ENCODE data around the gene CST4. TPM values are rescaled to one million over a fixed set of nuclear protein-coding genes. Genes with fewer than 3 reads are reported as not detected.
"Not testable (repeated sequence)": the region's sequence is repeated elsewhere in the genome, so short reads cannot be mapped to it uniquely, and the experiment has no call there.

Gene CST4
- total and polyA plus RNA-seq, 5 donors: not detected

DNA sequence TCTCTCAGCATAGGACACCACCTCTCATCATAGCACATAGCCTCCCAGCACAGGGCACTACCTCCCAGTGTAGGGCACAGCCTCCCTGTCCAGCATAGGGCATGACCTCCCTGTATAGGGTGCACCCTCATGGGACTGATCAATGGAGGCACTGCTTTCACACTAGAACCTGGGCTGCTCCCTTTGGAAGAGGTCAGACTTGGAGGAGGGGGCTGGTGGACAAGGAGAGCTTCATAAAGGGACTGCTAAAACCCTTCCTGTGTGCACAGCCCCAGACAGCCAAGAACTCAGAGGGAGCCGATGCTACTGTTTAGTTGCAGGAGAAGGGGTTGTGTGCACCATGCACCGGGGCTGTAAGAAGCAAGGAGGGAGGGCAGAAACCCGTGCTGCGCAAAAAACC is 21.9 kb upstream of the CST4 start:
- WGBS: 93% methylated on average over 4 of the region's 4 CpGs
- no peaks in the 10 kb centered on the region for H3K4me1 ChIP-seq (ENCODE audit: control insufficient read depth, insufficient read depth, low read length)
- no peak overlapping the region for H3K4me3 ChIP-seq (ENCODE audit: low read length)
- H3K27ac ChIP-seq (ENCODE audit: low read length): no peak overlapping the region
- no peak for DNase-seq
- no peaks in the 10 kb centered on the region for H3K9me3 ChIP-seq (ENCODE audit: control insufficient read depth, low read length)
- H3K27me3 ChIP-seq (ENCODE audit: control insufficient read depth, insufficient read depth): no peaks in the 10 kb centered on the region
- intact Hi-C loops (cut with DNase I): no loop called here
- ATAC-seq: no peak

DNA sequence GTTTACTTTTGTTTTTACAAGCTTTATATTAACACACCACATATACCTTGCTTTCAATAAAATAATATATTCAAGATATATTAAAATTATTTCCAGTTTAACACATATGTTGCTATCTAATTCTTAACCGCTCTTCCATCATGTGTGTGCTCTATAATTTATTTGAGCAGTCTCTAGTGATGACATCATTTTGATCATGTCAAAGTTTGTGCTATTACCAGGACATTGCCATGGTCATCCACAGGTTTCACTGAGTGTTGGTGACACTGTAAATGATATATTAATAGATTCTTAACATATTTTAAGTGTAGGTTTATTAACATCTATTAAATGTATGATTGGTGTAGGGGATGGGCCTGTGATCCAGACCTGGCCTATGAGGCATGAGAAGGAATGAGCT is 17.1 kb upstream of the CST4 start:
- no peaks in the 10 kb centered on the region for H3K9me3 ChIP-seq (ENCODE audit: control insufficient read depth, low read length)
- no peak for DNase-seq
- 96% methylated on average over 1 of the region's 1 CpG for whole genome bisulfite sequencing
- H3K4me3 ChIP-seq (ENCODE audit: low read length): no peak overlapping the region
- no peak for ATAC-seq
- intact Hi-C loops (cut with DNase I): no loop called here
- H3K27me3 ChIP-seq (ENCODE audit: control insufficient read depth, insufficient read depth): no peaks in the 10 kb centered on the region
- no peak overlapping the region for H3K27ac ChIP-seq (ENCODE audit: low read length)
- H3K4me1 ChIP-seq (ENCODE audit: control insufficient read depth, insufficient read depth, low read length): no peaks in the 10 kb centered on the region

DNA sequence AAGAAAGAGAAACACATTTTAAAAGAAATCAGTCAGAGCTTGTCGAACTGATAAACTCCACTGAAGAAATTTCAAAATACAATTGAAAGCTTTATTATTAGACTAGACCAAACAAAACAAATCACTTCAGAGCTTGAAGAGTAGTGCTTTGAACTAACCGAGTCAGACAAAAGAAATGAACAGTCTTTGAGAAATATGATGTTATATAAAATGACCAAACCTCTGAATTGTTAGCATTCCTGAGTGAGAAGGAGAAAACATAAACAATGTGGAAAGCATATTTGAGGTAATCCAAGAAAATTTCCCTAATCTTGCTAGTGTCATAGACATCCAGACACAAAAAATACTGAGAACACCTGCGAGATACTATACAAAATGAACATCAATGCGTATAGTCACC is 13.2 kb upstream of the CST4 start:
- intact Hi-C loops (cut with DNase I): no loop called here
- 84% methylated on average over 4 of the region's 4 CpGs for WGBS
- Histone ChIP-seq H3K4me3 (ENCODE audit: low read length) (no peak overlapping the region), H3K27me3 (ENCODE audit: control insufficient read depth, insufficient read depth) (no peaks in the 10 kb centered on the region), H3K4me1 (ENCODE audit: control insufficient read depth, insufficient read depth, low read length) (no peaks in the 10 kb centered on the region), H3K27ac (ENCODE audit: low read length) (no peak overlapping the region), H3K9me3 (ENCODE audit: control insufficient read depth, low read length) (no peaks in the 10 kb centered on the region)
- no peak for ATAC-seq
- DNase-seq: no peak

DNA sequence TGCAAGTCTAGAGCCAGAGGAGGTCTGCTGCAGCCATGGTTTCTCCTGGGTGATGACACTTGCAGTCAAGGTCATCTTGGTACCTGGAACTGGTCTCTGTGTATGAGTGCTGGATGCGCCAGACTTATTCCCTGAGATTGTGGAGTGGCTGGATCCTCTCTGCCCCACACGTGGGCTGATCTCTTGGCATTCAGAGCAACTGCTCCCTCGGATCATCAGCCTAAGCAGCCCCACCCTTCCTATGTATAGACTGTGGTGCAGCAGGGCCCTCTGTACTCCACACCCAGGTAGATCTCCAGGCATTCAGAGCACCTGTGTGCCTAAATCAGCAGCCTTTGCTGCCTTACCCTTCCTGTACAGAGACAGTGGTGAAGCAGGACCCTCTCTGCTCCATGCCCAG is 12.1 kb upstream of the CST4 start:
- no peak for DNase-seq
- no peak overlapping the region for H3K4me3 ChIP-seq (ENCODE audit: low read length)
- no peaks in the 10 kb centered on the region for H3K9me3 ChIP-seq (ENCODE audit: control insufficient read depth, low read length)
- H3K27me3 ChIP-seq (ENCODE audit: control insufficient read depth, insufficient read depth): no peaks in the 10 kb centered on the region
- WGBS: 84% methylated on average over 3 of the region's 3 CpGs
- ATAC-seq: no peak
- intact Hi-C loops (cut with DNase I): no loop called here
- no peaks in the 10 kb centered on the region for H3K4me1 ChIP-seq (ENCODE audit: control insufficient read depth, insufficient read depth, low read length)
- H3K27ac ChIP-seq (ENCODE audit: low read length): no peak overlapping the region

DNA sequence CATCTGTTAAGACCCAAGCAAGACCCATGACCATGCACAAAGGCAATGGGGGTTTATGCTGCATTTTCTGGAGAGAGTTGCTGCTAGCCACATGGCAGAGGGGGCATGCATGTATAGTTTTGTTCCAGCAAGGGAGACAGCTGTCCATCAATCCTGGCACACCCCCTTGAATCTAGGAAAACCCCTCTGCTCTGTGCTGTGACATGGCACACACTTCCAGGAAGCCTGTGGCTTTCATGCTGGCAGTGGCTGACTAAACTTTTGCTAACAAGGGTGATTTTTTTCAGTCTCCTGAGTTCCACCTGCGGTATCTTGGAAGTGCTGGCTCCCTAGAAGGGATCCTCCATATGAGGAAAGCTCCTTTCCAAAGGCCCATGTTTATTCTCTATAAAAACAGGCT is 9.1 kb upstream of the CST4 start:
- Histone ChIP-seq H3K27me3 (ENCODE audit: control insufficient read depth, insufficient read depth) (no peaks in the 10 kb centered on the region), H3K4me3 (ENCODE audit: low read length) (no peak overlapping the region), H3K9me3 (ENCODE audit: control insufficient read depth, low read length) (no peaks in the 10 kb centered on the region), H3K27ac (ENCODE audit: low read length) (no peak overlapping the region), H3K4me1 (ENCODE audit: control insufficient read depth, insufficient read depth, low read length) (peaks cover 3% of the 10 kb centered on the region)
- intact Hi-C loops (cut with DNase I): no loop called here
- no peak for ATAC-seq
- DNase-seq: no peak
- WGBS: 40% methylated on average over 1 of the region's 1 CpG

DNA sequence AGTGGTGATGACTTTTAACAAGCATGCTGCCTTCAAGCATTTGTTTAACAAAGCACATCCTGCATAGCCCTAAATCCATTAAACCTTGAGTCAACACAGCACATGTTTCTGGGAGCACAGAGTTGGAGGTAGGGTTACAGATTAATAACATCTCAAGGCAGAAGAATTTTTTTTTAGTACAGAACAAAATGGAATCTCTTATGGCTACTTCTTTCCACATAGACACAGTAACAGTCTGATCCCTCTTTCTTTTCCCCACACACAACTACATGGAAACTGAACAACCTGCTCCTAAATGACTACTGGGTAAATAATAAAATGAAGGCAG is 6.2 kb upstream of the CST4 start:
- H3K4me3 ChIP-seq (ENCODE audit: low read length); DNase-seq; intact Hi-C loops (cut with DNase I); H3K27me3 ChIP-seq (ENCODE audit: control insufficient read depth, insufficient read depth); H3K9me3 ChIP-seq (ENCODE audit: control insufficient read depth, low read length); ATAC-seq; H3K27ac ChIP-seq (ENCODE audit: low read length); H3K4me1 ChIP-seq (ENCODE audit: control insufficient read depth, insufficient read depth, low read length): not testable (repeated sequence)

DNA sequence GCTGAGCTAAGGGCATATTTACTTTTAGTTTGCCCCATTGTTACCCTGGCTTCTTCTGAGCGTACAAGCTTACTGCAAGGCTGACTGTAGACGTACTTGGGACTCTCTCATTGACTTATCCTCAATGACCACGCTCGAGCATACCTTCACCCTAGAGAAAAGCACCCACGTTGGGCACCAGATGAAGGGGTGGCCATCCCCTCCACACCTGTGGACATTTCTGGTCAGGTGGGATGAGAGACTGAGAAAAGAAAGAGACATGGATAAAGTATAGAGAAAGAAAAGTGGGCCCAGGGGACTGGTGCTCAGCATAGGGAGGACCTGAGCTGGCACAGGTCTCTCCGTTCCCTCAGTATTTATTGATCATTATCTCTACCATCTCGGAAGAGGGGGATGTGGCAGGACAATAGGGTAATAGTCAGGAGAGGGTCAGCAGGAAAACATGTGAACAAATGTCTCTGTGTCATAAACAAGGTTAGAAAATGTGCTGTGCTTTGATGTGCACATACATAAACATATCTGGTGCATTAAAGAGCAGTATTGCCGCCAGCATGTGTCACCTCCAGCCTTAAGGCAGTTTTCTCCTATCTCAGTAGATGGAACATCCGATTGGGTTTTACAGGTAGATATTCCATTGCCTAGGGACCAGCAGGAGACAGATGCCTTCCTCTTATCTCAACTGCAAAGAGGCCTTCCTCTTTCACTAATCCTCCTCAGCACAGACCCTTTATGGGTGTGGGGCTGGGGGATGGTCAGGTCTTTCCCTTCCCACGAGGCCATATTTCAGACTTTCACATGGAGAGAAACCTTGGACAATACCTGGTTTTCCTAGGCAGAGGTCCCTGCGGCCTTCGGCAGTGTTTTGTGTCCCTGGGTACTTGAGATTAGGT is 5.6 kb upstream of the CST4 start:
- 73% methylated on average over 12 of the region's 12 CpGs for WGBS
- H3K27ac ChIP-seq (ENCODE audit: low read length); ATAC-seq; H3K27me3 ChIP-seq (ENCODE audit: control insufficient read depth, insufficient read depth); H3K9me3 ChIP-seq (ENCODE audit: control insufficient read depth, low read length); H3K4me3 ChIP-seq (ENCODE audit: low read length); DNase-seq; H3K4me1 ChIP-seq (ENCODE audit: control insufficient read depth, insufficient read depth, low read length); intact Hi-C loops (cut with DNase I): not testable (repeated sequence)

DNA sequence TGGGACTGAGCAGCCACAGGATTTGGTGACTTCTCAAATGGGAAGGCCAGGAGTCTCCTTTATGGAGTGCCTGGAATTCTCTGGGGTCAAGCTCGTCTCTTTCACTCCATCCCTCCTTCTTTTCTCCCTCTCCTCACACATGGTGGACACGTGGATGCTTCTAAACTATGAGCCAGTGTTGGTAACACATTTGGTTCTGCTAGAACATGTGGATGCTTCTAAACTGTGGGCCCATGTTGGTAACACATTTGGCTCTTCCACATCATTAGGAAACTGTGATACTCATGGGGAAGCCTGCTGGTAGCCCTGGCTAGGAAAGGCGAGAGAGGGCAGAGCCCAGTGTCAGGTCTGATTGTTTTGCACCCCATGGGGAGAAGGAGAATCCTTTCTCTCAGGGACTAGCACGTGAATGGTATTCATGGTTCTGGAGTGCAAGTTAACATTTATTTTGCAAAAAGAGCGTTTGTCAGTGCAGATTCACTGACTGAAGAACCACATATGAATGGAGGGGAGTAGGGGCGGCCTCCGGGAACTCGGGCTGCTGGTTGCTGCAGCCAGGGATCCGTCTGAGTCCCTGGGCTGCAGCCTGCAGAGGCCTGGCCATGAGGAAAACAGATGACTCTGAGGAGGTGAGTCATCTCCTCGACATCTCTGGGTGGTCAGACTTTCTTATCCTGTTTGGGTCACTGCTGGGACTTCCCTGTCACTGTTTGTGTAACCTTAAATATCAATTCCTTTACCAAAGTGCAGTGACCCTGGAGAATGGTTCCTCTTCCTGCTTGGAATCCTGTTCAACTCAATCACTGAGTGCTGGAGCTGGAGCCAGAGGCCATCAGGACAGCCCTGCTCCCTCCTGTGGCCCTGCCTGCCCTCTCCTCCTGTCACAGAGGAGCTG is 4.1 kb upstream of the CST4 start:
- ATAC-seq (peak; percentile 80 to 97), DNase-seq (peak in 2 of 3 donors; percentile 22 to 60)
- H3K9me3 ChIP-seq (ENCODE audit: control insufficient read depth, low read length); intact Hi-C loops (cut with DNase I); H3K27me3 ChIP-seq (ENCODE audit: control insufficient read depth, insufficient read depth); H3K4me3 ChIP-seq (ENCODE audit: low read length); H3K4me1 ChIP-seq (ENCODE audit: control insufficient read depth, insufficient read depth, low read length): not testable (repeated sequence)
- 53% methylated on average over 10 of the region's 10 CpGs for WGBS
- peak overlapping the region; percentile 84 for H3K27ac ChIP-seq (ENCODE audit: low read length)

DNA sequence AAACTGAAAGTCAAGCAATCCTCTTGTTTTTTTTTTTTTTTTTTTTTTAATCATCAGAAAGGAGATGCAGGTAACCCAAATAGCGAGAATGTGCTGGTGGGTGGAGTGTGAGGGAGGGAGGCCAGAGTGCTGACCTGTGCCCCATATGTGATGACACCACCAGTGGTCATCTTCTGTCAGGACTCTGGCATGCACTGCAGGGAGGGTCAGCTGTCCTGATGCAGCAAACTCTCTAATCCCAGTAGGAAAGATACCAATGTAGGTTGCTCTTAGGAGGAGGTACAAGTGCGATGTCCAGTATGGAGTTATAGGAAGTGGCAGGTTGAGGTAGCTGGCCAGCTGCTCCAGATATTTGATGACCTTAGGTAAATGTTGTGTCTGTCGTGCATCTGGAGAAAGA is 2.8 kb upstream of the CST4 start:
- intact Hi-C loops (cut with DNase I): no loop called here
- WGBS: 87% methylated on average over 3 of the region's 3 CpGs
- Histone ChIP-seq H3K4me1 (ENCODE audit: control insufficient read depth, insufficient read depth, low read length) (peaks cover 9% of the 10 kb centered on the region), H3K27me3 (ENCODE audit: control insufficient read depth, insufficient read depth) (no peaks in the 10 kb centered on the region), H3K27ac (ENCODE audit: low read length) (no peak overlapping the region), H3K4me3 (ENCODE audit: low read length) (no peak overlapping the region), H3K9me3 (ENCODE audit: control insufficient read depth, low read length) (no peaks in the 10 kb centered on the region)
- DNase-seq (no peak), ATAC-seq (no peak)

DNA sequence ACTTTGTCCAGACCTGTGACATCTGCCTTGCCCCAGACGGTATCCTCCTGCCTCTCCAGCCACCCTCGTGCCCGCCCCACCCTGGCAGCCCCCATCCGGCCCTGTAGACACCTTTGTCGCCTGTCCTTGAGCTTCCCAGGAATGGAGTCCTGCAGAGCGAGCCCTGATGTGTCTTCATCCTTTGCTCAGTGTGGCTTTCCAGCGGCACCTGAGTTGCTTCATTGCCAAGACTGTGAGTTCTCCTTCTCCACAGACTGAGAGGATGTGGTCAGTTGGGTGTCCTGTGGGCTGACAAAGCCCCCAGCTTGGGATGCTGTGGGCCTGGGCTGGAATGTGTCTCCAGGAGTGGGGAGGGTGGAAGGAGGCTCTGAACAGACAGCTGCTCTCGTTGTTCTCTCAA is 1.7 kb upstream of the CST4 start:
- Histone ChIP-seq H3K9me3 (ENCODE audit: control insufficient read depth, low read length) (no peaks in the 10 kb centered on the region), H3K27ac (ENCODE audit: low read length) (no peak overlapping the region), H3K4me3 (ENCODE audit: low read length) (no peak overlapping the region), H3K27me3 (ENCODE audit: control insufficient read depth, insufficient read depth) (no peaks in the 10 kb centered on the region), H3K4me1 (ENCODE audit: control insufficient read depth, insufficient read depth, low read length) (peaks cover 9% of the 10 kb centered on the region)
- ATAC-seq (no peak), DNase-seq (no peak)
- intact Hi-C loops (cut with DNase I): no loop called here
- 87% methylated on average over 8 of the region's 8 CpGs for WGBS

DNA sequence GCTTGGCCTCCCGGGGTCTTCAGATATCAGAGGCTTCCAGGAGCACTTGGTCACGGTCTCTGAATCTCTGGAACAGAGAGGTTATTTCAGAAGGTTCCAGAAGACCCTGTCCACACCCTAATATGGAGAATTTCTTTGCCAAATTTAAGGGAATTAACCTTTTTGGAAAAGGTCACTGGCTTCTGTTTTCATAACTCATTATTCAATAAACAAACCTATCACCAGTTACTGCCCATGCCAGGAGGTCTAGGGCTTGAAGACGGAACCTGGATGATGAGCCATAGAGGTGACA is 507 bp upstream of the CST4 start:
- Histone ChIP-seq H3K4me1 (ENCODE audit: control insufficient read depth, insufficient read depth, low read length) (peaks cover 9% of the 10 kb centered on the region), H3K27me3 (ENCODE audit: control insufficient read depth, insufficient read depth) (no peaks in the 10 kb centered on the region), H3K27ac (ENCODE audit: low read length) (no peak overlapping the region), H3K4me3 (ENCODE audit: low read length) (no peak overlapping the region), H3K9me3 (ENCODE audit: control insufficient read depth, low read length) (no peaks in the 10 kb centered on the region)
- no peak for ATAC-seq
- intact Hi-C loops (cut with DNase I): no loop called here
- no peak for DNase-seq
- 57% methylated on average over 3 of the region's 3 CpGs for WGBS
